Urothelium cell line (cell line): Measurements from ENCODE around the gene MED10.
"Not testable (repeated sequence)": the region's sequence is repeated elsewhere in the genome, so short reads cannot be mapped to it uniquely, and the experiment has no call there.

Source experiments
- DNase-seq: peaks from one replicate; pipeline ENCODE4 v3.0.0; 2011; ENCODE audit warnings: low spot score, mixed read lengths
- FAIRE-seq: peaks from 2 replicates; lab custom pipeline; 2011; peaks lifted over from hg19 to GRCh38; lab: Jason Lieb, UNC

MED10 gene

GRCh38 chr5:6376974-6377520 is 1.3 kb downstream of the MED10 start:
- no peak for FAIRE-seq
- DNase-seq: no peak

GRCh38 chr5:6373081-6373846 is 5.1 kb downstream of the MED10 start:
- FAIRE-seq (no peak), DNase-seq (no peak)

- no peak for DNase-seq
- FAIRE-seq: no peak
Observed at GRCh38 chr5:6372251-6373080, 5.9 kb downstream of the MED10 start.

GRCh38 chr5:6371079-6371810 is 7.1 kb downstream of the MED10 start:
- DNase-seq: no peak
- no peak for FAIRE-seq

- DNase-seq (no peak), FAIRE-seq (no peak)
Observed at GRCh38 chr5:6370580-6370979, 7.8 kb downstream of the MED10 start.

- FAIRE-seq: no peak
- DNase-seq: no peak
Observed at GRCh38 chr5:6365977-6366590, 12.3 kb downstream of the MED10 start.

GRCh38 chr5:6365142-6365976 is 13.0 kb downstream of the MED10 start:
- FAIRE-seq: no peak
- no peak for DNase-seq

- not testable (repeated sequence) for FAIRE-seq, DNase-seq
Observed at GRCh38 chr5:6363454-6364011, 14.8 kb downstream of the MED10 start.

- DNase-seq: no peak
- FAIRE-seq: no peak
Observed at GRCh38 chr5:6362846-6363245, 15.5 kb downstream of the MED10 start.

GRCh38 chr5:6361101-6361500 is 17.2 kb downstream of the MED10 start:
- DNase-seq (no peak), FAIRE-seq (no peak)

- no peak for DNase-seq
- no peak for FAIRE-seq
Observed at GRCh38 chr5:6360323-6361072, 17.8 kb downstream of the MED10 start.

- DNase-seq (no peak), FAIRE-seq (no peak)
Observed at GRCh38 chr5:6359555-6360322, 18.6 kb downstream of the MED10 start.

GRCh38 chr5:6358434-6358820 is 19.9 kb downstream of the MED10 start:
- no peak for FAIRE-seq
- DNase-seq: no peak

GRCh38 chr5:6357817-6358433 is 20.4 kb downstream of the MED10 start:
- DNase-seq, FAIRE-seq: not testable (repeated sequence)

- FAIRE-seq (no peak), DNase-seq (no peak)
Observed at GRCh38 chr5:6356578-6357164, 21.7 kb downstream of the MED10 start.

GRCh38 chr5:6355294-6355693 is 23.1 kb downstream of the MED10 start:
- no peak for DNase-seq
- FAIRE-seq: no peak

- DNase-seq: no peak
- no peak for FAIRE-seq
Observed at GRCh38 chr5:6354848-6355247, 23.5 kb downstream of the MED10 start.
